Fibroblast of skin of left biceps (primary cell): ENCODE data around the gene JOSD1.
A peak's percentile ranks its signal among the peaks of the same experiment; 100 is the strongest.

ENCODE experiments used
- DNase-seq, 2 experiments: peaks; one replicate each; pipeline ENCODE4 v3.0.0-alpha.2; 2013; ENCODE audit warnings: low read depth in 2 of 2

Gene JOSD1

DNA sequence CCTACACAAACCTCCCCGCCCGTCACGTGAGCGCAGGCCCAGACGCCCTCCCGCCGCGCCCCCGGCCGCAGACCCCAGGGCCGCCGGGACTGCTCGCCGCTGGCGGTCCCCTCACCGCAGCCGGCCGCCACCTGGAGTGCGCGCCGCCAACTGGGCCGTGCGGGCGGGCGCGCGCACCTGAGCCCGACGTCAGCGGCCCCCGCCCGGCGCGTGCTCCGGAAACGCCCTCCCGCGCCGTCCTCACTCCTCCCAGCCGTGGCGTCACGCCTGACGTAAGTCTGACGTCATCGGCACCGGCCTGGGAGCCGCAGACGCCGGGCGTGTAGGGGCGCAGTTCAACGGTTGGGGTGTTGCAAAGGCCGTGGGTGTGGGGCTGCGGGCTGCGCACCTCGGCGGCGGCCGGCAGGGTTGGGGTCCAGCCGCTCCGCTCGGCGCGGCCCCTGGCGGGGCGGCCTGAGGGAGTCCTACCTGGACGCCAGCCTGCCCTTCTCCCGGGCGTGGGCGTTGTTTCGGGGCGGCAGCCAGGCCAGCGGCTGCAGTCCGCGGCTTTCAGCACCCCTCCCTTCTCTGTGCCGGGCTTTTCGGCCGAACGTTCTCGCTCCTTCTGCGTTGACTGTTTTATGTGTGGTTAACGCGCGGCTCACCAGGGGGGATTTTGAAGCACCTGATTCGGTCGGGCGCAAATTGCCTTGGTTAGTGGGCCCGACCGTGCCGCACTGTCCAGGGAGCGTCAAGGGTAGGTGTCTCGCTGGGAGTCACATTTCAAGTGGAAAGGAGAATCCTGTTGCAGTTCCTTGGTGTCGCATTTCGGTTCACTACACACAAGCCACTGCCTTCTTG lies at the start of gene JOSD1:
Gene JOSD1 (minus strand): TSS at position 155 of the 840 bp plus-strand sequence. CDS start 956 bp downstream, outside the sequence.
- DNase-seq, result peak; percentile 82 to 84

DNA sequence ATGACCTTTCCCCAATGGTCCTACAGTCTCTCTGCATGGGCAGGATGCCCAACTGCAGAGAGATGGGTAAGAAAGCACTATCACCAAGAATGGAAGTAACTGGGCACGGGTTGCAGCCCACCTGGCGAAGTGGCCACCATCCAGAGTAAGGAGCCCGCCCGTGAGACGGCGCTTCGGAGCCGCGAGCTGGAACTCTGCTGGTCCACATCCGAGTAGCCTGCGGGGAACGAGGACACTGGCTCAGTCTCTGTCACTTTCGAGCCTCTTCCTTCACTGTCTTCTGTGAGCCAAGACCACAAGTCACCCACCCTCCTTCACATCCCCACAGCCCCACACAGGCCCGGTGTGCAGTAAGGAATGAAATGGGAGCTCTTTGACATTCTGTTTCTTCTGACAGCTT lies 49.4 kb upstream of the JOSD1 start:
- DNase-seq, result no peak

DNA sequence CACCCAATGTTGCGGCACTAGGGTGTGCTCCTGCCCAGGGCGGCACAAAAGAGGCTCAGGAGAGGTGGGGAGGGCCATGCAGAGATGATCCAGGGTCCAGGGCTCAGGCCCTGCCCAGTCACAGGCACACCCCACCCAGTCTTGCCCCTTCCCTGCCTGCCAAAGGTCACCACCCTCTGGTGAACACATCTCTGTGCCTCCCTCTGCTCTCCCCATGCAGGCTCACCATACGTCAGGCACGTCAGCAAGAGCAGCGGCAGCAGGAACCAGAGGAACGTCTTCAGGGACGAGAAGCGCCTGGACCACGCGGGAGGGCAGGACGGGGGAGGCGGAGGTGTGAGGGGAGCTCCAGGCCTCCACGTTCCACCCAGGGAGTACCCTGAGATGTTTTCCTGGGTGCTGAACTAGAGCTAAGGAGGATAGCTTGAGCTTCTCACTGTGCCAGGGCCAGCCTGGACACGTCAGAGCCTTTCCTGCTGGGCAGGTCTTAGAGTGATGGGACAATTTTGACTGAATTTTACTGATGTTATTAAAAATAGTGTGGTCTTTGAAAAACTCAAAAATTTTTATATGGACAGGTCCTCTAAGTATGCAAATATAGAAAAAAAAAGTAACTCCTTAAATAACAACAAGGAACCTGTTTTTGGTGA lies 47.9 kb upstream of the JOSD1 start:
- no peak for DNase-seq

DNA sequence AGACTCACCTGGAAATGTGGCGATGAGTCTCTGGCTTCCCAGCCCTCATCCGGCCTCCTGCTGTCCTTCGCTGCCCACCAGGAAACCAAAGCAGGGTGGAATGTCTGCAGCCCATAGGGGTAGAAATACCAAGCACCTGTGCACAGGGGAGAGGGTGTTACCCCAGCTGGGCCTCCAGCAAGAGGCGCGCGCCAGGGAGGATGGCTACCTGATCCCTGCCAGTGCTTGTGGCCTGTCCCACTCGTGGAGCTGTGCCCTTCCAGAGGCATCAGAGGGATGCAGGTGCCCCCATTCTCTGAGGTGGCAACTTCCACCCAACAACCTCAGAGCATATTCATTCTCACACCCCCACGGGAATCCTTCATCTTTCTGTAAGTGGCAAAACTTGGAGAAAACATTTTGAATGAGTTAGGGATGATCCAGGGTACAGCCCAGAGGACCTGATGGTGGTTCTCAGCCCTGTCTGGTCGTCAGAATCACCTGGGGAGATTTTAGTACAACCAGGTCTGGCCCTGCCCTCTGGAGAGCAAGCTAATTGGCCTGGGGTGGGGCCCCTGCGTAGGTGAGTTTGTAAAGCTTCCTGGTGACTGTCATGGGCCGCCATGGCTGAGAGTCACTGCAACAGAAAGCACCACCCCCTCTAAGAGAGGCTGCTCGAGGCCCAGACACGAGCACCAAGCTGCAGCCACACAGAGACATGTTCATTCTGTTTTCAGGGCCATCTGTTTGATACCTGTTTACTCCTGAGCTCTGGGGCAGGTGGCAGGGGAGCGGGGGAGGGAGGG lies 45.1 kb upstream of the JOSD1 start:
- no peak for DNase-seq

DNA sequence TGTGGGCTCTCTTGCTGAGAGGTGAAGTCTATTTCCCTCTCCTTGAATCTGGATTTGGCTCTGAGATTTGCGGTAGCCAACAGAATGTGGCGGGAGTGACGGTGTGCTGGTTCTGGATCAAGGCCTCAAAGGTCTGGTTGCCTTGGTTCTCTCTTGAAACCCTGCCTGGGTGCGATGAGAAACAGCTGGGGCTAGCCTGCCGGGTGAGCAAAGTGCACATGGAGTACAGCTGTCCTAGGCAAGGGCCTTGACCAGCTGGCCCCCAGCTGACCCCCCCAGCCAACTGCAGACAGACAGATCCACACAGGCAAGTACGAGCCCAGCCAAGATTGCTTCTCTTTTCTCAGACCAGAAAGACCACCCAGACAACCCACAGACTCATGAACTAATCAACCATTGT lies 44.2 kb upstream of the JOSD1 start:
- DNase-seq, result no peak

DNA sequence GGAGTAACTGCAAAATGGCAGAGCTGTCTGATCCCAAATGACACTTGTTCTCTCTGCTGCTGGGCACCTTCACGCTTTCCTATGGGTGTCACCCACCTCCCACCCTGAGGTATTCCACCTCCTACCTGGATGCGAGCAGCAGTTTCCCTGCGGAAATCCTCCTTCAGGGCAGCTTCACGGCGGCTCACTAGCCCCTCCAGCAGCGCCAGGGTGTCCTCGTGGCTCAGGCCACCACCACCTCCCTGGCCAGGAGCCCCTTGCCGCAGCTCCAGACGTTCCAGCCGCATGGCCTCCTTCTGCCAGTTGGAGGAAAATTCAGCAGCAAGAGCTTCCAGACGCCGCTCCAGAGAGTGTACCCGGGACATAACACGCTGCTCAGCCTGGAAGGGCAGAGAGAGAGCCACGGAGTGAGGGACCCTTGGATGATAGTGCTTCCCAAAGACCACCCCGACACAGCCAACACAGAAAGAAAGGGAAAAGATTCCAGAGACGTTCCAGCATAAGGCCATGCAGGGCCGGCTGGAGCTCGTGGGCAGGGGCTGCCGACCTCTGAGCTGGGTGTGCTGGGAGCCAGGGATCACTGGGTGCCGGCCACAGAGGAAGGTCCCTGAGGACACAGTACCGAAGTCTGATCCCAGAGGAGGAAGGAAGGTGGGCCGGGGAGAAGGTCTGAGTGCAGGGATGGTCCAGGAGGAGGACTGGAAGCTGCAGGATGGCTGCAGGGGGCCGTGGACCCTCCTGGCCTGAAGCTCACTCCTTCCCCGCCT lies 41.6 kb upstream of the JOSD1 start:
- no peak for DNase-seq

DNA sequence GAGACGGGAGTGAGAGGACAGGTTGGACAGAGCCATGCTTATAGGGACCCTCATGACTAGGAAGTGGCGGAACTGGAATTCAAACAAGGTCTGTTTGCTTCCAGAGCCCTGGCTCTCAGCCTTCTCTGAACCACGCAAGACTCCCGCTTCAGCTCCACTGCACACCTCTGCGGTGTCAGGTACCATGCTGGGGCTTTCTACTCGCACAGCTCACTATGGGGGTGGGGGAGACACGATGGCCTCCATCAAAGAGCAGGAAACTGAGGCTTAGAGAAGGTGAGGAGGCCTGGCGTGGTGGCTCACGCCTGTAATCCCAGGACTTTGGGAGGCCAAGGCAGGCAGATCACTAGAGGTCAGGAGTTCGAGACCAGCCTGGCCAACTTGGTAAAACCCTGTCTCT lies 40.8 kb upstream of the JOSD1 start:
- no peak for DNase-seq

DNA sequence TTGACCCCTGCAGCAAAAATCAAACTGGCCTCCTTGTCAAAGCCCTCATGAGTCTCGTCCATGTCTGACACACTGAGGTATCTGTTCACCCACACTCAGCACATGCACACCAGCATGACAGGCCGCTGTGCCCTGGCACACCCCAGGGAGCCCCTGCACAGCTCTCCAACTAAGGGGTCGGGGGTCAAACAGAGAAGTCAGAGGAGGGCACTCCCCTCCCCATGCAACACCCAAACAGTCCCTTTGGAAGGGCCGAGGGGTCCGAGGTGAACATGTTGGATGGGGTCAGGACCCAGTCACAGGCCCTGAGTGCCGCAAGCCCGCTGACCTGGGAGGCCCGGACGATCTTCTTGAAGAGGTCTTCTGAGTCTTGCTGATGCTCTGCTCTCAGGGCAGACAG lies 40.4 kb upstream of the JOSD1 start:
- DNase-seq, result no peak

DNA sequence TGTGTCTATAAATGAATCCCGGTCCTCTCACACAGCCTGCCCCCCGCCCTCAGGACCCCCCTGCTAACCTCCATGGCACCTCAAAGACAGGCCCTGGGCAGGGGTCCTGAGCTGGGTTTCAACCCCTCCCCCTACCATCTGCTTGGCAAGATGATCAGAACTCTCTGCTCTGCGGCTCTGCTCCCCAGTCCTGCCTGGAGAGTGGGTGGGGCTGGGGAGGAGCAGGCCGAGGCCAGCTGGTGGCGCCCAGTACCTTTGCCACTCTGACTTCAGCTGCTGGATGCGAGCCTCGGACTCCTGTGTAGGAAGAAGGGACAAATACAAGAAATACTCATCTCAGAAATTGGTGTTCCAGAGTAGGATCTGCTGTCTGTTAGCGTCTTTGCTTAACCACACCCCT lies 40.0 kb upstream of the JOSD1 start:
- no peak for DNase-seq

DNA sequence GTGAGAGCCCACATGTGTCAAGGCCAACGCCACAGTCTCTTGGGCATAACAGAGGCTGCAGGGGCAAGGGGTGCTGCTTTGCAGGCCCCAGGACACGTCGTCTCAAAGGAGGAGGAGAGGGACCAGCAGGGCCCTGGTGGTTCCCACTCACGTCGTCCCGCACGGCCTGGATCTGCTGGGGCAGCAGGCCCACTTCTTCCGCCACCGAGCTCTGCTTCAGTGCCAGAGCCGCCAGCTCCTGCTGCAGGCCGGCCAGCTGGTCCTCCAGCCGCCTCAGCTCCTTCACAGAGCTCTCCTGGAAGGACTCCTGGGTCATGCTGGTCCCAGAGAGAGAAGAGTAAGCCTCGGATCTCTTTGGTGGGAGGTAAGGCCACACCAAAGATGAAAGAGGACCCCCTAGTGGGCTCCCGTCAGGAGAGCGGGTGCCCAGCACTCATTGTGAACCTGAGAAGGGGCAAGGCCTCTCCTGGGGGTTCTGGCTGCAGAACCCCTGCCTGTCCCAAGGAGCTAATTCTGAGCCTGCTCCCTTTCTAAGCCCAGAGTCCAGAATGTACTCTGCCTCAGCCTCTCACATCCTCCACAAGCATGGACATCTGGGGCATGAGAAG lies 39.5 kb upstream of the JOSD1 start:
- DNase-seq, result no peak

DNA sequence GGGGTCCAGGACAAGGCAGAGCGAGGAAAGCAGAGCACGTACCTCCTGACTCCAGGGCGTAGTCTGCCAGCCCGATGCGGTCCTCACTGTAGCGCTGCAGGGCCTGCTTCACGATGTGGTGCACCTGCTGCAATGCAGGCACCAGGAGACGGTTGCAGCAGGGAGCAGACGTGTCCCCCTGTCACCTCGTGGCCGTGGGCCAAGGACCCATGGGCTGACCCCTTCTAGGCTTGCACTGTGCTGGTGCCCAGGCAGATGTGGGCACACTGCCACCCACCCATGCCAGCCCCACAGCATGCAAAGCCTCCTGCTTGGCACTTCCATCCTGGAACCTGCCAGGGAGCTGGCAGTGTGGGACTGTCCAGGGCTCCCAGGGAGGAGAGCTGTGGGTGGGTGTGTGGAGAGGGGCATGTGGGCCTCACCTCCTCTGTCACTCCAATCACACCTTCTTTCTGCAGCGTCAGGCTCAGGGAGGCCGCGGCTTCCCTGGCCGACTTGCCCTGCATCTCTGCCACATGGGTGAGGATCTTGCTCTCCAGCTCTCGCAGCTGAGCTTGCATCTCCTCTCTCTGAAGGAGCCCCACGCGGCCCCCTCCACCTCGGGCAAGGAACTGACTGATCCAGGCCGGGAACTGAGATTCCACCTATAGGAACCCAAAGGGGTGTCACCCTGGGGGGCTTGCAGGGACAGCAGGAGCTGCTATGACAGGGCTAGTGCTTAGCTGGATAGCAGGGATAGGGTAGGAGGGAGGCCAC lies 38.7 kb upstream of the JOSD1 start:
- DNase-seq, result no peak

DNA sequence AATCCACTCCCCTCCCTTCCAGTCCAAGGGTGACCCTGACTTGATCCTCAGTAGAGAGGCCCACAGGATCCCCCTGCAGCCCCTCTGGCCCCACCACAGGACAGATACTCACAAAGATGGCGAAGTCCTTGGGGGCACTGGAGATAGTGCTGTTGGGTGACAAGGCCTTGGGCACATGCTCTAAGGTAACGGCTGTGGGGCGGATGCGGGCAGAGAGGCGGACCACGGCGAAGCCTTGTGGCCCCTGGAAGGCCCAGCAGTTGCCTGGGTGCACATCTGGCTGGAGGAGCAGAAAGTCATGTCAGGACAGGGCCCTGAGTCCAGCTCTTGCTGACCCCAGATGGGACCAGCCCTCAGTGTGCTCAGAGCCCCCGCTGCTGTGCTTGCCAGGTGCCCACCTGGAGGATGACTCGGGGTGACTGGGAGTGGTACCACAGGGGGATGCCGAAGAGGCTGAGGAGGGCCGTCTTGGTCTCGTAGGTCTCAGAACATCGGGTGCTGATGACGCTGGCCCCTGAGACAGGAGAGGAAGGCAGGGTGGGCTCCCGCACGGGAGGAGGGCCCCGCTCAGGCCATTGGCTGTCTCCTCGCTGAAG lies 37.8 kb upstream of the JOSD1 start:
- DNase-seq, result no peak

DNA sequence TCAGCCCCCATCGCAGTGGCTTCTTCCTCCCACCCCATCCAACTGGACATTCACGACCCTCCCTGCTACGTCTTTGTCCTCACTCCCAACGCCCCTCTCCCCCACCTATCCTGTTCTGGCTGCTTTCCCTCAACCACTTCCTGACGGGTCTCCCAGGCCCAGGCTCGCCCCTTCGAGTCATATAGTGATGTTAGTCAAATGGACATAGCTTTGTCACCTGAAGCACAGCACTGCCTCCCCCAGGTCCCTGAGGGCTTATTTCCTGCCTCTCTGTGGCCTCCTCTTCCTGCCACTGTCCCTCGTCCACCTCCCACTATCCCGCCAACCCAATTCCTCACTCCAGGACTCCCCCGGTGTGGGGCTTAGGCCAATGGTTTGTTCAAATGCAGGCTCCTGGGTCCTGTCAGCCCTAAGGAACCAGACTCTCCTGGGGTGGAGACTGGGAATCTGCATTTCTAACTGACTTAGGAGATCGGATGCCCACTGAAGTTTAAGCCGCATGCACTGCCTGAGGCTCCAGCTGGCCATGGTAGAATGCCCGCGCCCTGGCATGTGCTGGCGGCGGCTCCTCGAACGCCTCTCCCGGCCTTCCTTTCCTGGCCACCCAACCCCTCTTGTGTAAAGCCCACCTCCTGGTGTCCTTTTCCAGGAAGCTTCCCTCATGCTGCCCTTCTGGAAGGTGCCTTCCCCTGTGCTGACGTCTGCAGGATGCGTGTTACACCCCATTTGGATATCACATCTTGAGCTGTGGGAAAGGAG lies 36.7 kb upstream of the JOSD1 start:
- DNase-seq, result no peak

DNA sequence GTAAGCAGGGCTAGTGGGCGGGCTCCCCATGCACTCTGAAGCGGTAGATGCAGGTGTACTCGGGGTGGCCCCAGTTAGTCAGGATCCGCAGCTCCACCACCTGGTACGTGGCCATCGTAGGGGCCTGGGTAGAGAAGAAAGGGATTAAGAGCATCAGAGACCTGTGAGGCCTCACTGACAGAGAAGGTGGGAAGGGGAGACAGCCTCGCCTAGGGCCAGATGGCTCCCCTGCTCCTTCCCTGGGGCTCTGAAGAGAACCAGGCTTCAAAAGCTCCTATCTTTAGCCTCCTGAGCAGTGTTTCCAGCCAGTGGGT lies 35.5 kb upstream of the JOSD1 start:
- no peak for DNase-seq

DNA sequence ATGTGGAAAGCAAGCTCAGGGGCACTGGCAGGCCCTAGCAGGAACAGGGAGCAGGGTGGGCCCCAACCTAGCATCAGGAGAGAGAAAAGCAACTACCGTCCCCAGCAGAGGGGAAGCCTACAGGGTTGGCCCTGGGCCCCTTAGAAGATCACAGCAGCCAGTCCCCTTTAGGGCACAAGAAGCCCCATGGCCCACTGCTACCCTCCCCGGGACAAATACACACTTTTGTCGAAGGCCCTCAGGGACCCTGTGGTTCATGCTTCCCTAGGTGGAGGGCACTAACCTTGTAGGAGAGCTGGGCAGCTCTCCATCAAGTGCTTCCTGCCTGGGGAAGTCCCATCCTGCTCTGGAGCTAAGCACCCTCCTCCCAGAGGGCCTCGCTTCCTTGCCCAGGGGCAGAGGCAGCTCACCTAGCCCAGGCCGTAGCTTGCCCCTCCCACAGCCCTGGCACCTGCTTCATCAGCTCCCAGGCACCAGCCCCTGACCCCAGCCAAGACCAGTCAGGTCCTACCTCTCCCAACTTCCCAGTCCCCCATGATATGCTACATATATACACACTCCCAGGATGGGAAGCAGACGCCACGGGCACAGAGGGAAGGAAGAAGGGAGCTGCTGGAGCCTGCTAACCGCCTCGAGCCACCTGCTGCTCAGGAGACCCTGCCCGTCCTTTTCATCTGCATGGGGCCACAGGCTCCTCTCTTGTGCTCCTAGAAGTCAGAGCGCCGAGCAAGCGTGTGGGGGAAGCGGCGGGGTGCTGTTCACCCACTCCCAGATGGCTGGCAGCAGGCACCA lies 34.9 kb upstream of the JOSD1 start:
- DNase-seq, result no peak

DNA sequence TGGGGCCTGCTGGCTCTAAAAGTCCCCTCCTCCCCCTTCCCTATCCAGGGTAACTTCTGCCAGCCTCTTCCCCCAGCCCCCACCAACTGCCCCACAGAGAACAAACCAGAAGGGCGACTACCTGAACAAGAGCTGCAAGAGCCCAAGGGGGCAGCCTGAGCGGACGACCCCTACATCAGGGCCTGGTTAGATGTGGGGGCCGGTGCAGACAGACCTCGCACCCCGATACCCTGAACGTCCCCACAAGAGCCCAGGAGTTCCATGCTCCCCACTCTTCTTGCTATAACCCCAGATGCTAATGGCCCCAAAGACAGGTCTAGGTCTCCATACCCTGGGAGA lies 34.4 kb upstream of the JOSD1 start:
- DNase-seq, result no peak

DNA sequence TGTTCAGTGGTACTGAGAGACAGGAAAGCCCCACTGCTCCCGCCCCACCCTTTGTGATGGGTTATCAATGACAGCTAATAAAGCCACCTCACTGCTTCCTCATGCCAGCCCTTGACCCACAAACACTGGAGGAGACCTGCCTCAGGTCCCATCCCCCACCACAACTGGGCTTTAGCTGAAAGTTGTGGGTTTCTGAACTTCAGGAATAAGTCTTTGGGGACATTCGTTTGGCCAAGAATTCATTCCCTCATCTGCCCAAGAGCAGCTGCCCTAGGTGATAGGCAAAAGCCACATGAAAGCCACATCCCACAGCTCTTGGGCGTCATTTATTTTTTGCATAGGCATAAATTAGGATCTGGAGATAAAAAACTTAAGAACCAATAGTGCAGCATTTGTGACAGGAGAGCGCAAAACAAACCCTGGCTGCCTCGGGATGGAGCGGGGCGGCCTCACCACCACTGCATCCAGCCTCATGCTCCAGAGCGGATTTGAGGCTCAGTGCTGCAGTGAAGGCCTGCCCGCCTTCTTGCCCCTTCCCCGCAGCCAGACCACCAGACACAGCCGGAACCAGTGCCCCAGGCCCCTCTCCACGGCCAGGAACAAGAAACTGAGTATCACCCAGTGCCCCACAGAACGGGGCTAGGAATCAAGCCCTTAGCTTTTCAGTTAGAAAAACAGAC lies 33.8 kb upstream of the JOSD1 start:
- no peak for DNase-seq

DNA sequence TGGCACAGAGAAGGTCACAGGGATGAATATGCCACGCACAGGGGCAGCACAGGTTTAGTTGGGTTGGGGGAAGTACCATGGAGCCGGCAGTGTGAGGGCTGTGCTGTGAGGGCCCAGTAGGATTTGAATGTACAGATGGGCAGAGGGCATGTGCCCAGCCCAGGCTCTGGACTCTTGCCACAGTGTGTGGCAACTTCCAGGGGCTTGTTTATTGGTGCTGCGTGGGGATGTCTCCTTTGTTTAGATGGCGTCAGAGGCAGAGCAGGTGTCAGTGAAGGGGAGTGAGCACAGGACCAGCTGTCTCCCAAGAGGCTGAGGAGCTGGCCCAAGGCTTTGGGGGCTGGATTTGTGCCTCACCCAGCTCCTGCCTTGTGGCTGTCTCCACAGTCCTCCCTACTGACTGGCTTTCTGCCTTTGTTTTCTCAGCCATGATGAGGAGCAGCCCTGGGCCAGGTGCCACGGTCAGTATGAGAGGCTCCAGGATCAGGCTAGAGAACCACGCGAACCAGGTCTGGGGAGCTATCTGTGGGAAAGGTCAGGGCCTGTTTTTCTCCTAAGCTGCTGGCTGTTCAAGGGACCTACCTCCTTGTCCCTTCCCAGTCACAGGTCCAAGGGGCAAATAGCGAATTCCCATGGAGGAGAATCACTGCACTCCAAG lies 33.1 kb upstream of the JOSD1 start:
- no peak for DNase-seq
